ENCODE data around the gene EMB.
"Not testable (repeated sequence)": the region's sequence is repeated elsewhere in the genome, so short reads cannot be mapped to it uniquely, and the experiment has no call there.

The EMB gene

GRCh38 chr5:50440651-50441492 lies at the start of gene EMB:
TSS of gene EMB (minus strand) at chr5:50441288. CDS start at chr5:50441151, 137 bp downstream.
- DNase-seq: peak; percentile 88

- DNase-seq: not testable (repeated sequence)
These were observed 48.4 kb upstream of the EMB start for GRCh38 chr5:50489491-50489890.

GRCh38 chr5:50478790-50479189 lies 37.7 kb upstream of the EMB start:
- DNase-seq: not testable (repeated sequence)

- DNase-seq: no peak
These were observed 35.5 kb upstream of the EMB start for GRCh38 chr5:50476549-50476948.

- not testable (repeated sequence) for DNase-seq
These were observed 23.9 kb upstream of the EMB start for GRCh38 chr5:50465015-50465414.

- DNase-seq: no peak
These were observed 22.6 kb upstream of the EMB start for GRCh38 chr5:50463726-50464125.

DNA sequence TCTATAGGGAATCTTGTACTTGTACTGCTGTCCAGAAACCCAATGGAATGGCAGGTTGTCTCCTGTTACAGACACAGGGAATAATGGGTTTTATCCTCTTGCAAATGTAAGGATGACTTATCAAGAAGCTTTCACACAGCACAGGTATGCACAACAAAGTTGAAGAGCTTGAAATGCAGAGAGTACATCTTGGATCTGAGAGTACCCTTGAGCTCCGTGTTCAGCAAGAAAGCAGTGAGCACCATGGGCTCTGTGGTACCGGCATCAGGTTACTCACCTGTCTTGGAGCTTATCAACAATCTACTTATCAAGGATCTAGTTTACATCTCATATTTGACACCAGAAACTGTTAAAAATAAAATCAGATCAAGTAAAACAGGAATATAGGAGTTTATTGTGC lies 22.0 kb upstream of the EMB start:
- no peak for DNase-seq

- DNase-seq: not testable (repeated sequence)
These were observed 21.5 kb upstream of the EMB start for GRCh38 chr5:50462579-50462978.

DNA sequence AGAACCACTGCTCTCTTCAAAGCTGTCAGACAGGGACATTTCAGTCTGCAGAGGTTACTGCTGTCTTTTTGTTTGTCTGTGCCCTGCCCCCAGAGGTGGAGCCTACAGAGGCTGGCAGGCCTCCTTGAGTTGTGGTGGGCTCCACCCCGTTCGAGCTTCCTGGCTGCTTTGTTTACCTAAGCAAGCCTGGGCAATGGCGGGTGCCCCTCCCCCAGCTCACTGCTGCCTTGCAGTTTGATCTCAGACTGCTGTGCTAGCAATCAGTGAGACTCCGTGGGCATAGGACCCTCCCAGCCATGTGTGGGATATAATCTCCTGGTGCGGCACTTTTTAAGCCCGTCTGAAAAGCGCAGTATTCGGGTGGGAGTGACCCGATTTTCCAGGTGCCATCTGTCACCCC lies 17.3 kb upstream of the EMB start:
- DNase-seq: not testable (repeated sequence)

- not testable (repeated sequence) for DNase-seq
These were observed 8.2 kb upstream of the EMB start for GRCh38 chr5:50449241-50449640.

- DNase-seq: no peak
These were observed 6.9 kb upstream of the EMB start for GRCh38 chr5:50447941-50448340.

DNA sequence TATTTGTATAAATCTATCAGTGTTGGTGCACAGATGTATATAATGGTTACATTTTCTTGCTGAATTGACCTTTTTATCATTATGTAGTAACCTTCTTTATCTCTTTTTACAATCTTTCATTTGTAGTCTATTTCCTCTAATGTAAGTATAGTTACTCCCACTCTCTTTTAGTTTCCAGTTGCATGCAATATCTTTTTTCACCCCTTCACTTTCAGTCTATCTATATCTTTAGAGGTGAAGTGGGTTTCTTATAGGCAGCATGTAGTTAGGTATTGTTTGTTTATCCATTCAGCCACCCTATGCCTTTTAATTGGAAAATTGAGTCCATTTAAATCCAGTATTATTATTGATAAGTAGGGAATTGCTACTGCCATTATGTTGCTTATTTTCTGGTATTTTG lies 6.1 kb upstream of the EMB start:
- no peak for DNase-seq

DNA sequence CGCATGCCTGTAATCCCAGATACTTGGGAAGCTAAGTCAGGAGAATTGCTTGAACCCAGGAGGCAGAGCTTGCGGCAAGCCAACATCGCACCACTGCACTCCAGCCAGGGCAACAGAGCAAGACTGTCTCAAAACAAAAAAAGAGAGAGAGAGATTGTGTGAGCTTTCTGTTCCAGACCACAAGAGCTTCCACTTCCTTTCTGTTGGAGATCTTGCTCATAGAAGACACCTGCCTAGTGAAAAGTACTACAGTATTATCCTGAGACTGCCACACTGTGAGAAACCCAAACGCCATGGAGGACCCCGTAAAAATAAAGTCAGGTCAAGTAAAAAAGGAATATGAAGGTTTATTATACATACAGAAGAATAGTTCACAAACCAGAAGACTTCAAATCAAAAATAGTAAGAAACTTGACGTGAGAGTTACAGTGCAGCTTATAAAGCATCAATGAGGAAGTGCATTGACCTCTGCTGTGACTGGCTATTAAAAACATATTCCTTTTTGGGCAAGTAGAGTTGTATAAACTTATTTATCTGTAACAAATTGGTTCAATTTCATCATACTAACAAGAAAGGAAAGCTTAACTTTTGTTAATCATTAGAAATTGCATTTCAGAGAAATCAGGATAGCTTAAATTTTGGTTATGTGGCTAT lies 4.3 kb upstream of the EMB start:
- no peak for DNase-seq

GRCh38 chr5:50442559-50443539 lies 1.8 kb upstream of the EMB start:
- not testable (repeated sequence) for DNase-seq

DNA sequence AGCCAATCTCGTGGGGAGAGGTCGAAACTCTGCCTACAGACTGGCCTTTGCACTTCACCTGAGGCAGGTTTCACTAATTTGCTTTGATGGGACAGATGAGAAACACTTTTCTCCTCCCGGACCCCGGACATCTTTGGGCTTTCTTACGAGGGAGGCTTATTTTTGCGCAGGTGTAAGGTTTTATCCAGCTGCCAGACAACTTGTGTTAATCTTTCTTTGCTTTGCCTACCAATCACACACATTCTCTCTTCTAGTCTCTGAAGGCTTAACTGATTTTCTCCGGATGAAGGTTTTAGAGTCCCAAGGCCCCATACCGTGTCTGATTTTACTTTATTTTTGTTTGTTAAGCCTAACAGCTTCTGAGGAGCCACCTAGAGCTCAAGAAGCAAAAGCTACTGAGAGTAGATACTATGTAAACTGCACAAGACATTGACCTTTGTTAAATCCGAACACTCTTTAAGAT lies 436 bp upstream of the EMB start:
- DNase-seq: no peak

- DNase-seq: no peak
These were observed 1.9 kb downstream of the EMB start for GRCh38 chr5:50439221-50439620.

GRCh38 chr5:50438060-50438459 lies 3.0 kb downstream of the EMB start:
- not testable (repeated sequence) for DNase-seq

- no peak for DNase-seq
These were observed 5.9 kb downstream of the EMB start for GRCh38 chr5:50435168-50435567.

- not testable (repeated sequence) for DNase-seq
These were observed 9.8 kb downstream of the EMB start for GRCh38 chr5:50431133-50431904.

GRCh38 chr5:50423100-50423799 lies 17.8 kb downstream of the EMB start:
- not testable (repeated sequence) for DNase-seq

GRCh38 chr5:50421184-50421950 lies 19.7 kb downstream of the EMB start:
- DNase-seq: not testable (repeated sequence)
